ENCODE data around the gene PUDP.

PUDP gene

DNA sequence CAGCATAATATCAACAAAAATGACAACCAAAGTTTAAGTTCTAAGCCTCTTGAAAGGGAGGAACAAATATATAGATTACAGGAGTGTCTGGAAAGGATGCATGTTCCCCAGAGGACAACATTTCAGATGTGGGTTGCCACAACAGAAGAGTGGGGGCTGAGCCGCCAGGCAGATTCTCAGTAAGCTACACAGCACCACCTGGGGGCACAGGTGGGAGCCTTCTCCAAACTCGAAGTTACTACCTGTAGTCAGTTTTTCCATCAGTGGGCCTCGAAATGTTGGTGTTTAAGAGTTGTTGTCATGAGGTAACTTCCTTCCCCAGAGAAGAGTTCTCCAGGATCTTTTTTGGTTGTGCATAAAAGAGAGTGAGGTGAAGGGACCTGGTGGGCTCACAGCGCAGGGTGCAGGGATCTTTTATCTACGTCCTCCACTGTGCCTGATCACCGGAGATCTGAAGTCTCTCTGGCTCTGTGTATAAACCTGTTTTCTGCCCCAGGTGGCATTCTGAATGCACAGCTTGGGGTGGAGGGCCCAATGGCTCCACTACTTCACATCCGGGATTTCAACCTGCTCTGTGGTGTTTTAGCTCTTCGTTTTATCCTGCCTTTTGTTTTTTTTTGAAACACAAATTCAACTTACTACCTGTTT is 58.9 kb downstream of the PUDP start:
- TF ChIP-seq, protein P1, sequence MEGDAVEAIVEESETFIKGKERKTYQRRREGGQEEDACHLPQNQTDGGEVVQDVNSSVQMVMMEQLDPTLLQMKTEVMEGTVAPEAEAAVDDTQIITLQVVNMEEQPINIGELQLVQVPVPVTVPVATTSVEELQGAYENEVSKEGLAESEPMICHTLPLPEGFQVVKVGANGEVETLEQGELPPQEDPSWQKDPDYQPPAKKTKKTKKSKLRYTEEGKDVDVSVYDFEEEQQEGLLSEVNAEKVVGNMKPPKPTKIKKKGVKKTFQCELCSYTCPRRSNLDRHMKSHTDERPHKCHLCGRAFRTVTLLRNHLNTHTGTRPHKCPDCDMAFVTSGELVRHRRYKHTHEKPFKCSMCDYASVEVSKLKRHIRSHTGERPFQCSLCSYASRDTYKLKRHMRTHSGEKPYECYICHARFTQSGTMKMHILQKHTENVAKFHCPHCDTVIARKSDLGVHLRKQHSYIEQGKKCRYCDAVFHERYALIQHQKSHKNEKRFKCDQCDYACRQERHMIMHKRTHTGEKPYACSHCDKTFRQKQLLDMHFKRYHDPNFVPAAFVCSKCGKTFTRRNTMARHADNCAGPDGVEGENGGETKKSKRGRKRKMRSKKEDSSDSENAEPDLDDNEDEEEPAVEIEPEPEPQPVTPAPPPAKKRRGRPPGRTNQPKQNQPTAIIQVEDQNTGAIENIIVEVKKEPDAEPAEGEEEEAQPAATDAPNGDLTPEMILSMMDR (IDR thresholded peaks at IDR 0.05) = no peak

DNA sequence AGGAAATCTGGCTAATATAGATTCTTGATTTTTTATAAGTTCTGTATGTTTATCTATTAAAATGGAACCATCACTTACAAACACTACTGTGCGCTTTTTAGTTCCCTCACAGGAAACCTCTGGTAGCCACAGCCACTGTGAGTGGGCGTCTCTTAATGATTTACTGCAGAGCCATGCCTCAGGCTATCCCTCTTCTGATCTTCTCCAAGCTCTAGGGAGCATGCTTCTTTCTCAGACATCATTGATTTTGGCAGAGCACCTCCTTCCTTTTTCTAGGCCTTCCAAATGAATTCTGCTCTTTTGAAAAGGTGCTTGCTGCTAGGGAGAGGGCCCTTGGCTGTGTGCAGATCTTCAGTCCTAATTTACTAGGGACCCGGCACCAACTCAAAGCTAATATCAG is 61.6 kb downstream of the PUDP start:
- TF ChIP-seq, protein P1 (IDR thresholded peaks at IDR 0.05) = no peak

DNA sequence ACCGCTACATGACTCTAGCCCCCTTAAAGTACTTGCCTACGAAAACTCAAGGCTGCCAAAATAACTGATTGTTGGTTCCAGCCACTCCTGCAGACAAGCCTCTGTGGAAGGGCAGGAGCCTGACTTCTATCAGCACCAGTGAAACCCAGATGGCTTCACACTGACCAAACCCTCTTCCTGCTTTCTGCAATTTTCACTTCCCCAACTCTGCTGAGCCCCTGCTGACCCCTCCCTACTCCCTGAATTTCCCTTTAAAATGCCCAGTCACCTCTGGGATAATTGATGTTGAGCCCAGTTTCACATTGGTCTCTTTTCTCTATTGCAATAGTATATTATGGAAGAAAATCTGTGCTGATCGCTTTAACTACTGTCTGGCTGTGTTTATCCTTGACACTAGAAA is 62.1 kb downstream of the PUDP start:
- TF ChIP-seq, protein P1 (IDR thresholded peaks at IDR 0.05) = no peak

DNA sequence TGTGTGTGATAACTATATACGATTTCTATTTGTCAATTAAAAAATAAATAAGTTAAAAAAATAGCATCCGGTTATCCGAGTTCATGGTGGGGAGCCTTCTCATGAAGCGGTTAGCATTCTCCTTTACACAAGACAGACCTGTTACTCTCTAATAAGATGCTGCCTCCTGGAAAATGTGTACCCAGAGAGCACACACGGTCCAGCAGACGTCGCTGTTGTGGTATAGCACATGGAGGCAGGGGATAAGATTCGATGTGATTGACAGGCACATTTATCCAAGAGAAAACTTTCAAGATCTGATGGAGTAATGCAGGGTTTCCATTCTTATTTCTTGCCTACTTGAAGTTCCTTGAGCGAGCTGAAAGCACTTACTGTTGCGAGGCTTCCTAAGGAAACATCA is 63.1 kb downstream of the PUDP start:
- TF ChIP-seq, protein P1 (IDR thresholded peaks at IDR 0.05) = no peak

DNA sequence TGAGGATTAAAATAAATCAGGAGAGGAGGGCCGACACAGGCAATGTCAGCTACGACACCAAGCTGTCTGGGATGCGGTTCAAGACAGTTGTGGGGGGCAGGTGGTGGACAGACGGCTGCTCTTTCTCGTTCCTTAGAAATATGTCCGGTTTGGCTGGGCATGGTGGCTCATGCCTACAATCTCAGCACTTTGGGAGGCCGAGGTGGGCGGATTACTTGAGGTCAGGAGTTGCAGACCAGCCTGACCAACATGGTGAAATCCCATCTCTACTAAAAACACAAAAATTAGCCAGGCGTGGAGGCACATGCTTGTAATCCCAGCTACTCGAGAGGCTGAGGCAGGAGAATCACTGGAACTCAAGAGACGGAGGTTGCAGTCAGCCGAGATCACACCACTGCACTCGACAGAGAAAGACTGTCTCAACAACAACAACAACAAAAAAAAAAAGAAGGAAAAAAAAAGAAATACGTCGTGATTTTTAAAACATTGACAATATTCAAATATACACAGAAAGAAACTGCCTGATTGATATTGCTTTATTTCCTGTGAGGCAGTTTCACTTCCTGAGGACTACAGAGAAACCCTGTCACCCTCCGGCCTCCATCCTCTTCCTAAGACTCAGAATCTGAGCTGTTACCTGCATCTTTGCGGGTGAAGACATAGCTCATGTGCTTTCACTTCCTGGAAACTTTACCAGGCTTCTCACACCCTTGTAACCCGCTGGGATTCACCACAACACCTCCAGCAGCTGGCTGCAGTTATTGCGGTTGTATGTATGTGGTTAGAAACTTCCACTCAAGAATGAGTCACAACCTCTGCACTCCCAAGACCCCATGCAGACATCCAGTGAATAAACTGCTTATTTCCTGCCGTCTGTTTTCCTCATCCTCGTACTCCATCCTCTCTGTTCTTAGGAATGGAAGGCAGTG is 64.2 kb downstream of the PUDP start:
- TF ChIP-seq, protein P1 (IDR thresholded peaks at IDR 0.05) = no peak

DNA sequence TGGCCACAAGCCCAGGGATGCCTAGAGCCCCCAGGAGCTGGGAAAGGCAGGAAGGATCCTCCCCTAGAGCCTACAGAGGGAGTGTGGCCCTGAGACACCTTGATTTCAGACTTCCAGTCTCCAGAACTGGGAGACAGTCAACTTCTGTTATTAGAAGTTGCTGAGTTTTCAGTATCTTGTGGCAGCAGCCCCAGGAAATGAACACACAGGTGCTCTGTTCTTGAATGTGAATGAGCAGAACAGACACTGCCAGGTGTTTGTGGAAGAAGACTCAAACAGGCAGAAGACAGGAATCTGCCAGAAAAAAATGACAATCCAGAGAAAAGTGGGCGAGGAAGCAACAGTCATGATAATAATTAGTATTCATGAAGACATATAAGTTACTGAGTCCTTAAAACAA is 64.9 kb downstream of the PUDP start:
- TF ChIP-seq, protein P1 (IDR thresholded peaks at IDR 0.05) = no peak

DNA sequence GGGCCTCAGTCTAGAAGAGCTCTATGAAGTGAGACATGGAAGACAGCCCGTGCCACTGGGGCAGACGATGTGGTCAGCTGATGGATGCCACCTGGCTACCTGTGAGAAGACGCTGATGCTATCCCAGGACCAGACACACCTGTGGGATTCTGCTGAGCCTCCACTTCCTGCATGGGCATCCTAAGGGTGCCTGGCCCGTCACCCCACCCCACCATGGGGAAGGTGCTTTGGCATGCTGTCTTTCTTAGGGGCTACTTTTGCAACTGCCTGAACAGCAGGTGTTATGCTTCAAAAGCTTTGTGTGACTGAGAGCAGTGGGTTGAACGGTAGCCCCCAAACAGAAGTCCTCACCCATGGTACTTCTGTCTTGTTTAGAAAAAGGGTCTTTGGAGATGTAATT is 65.4 kb downstream of the PUDP start:
- TF ChIP-seq, protein P1 (IDR thresholded peaks at IDR 0.05) = no peak
